Hepatocyte (in vitro differentiated cells): ENCODE measurements around the gene CENPC. TPM values are rescaled to one million over a fixed set of nuclear protein-coding genes. Genes with fewer than 3 reads are reported as not detected.

ENCODE experiments used
- DNase-seq: peaks from one replicate; pipeline ENCODE4 v3.0.0-alpha.2; 2016; ENCODE audit warnings: low spot score
- H2AFZ ChIP-seq: fragments of 200-600 bp; sonication (generic); 2 replicates; pipeline ENCODE4 v1.6.0; 2016; ENCODE audit warnings: antibody characterized with exemption, mild to moderate bottlenecking
- H3K27ac ChIP-seq: fragments of 200-600 bp; sonication (generic); 2 replicates; pipeline ENCODE4 v1.5.1; 2016; ENCODE audit warnings: mild to moderate bottlenecking
- H3K27me3 ChIP-seq: fragments of 200-600 bp; sonication (generic); 2 replicates; pipeline ENCODE4 v1.6.1; 2016
- H3K36me3 ChIP-seq: fragments of 200-600 bp; sonication (generic); replicated peaks from 2 replicates; pipeline ENCODE4 v1.5.1; 2016; ENCODE audit warnings: low read depth; ENCODE audit not compliant: insufficient read depth
- H3K4me1 ChIP-seq: fragments of 200-600 bp; sonication (generic); 2 replicates; pipeline ENCODE4 v1.5.1; 2016; ENCODE audit warnings: mild to moderate bottlenecking, moderate library complexity; ENCODE audit not compliant: insufficient read depth
- H3K4me2 ChIP-seq: fragments of 200-600 bp; sonication (generic); 2 replicates; pipeline ENCODE4 v1.6.0; 2016
- H3K4me3 ChIP-seq: fragments of 200-600 bp; sonication (generic); 2 replicates; pipeline ENCODE4 v1.5.1; 2016; ENCODE audit warnings: mild to moderate bottlenecking
- H3K79me2 ChIP-seq: fragments of 200-600 bp; sonication (generic); 2 replicates; pipeline ENCODE4 v1.6.0; 2017; ENCODE audit warnings: mild to moderate bottlenecking
- H3K9me2 ChIP-seq: fragments of 200-600 bp; sonication (generic); replicated peaks from 2 replicates; pipeline ENCODE4 v1.6.0; 2017; ENCODE audit warnings: mild to moderate bottlenecking; ENCODE audit not compliant: insufficient read depth
- H3K9me3 ChIP-seq: fragments of 200-600 bp; sonication (generic); 2 replicates; pipeline ENCODE4 v1.5.1; 2016; ENCODE audit warnings: low read depth, mild to moderate bottlenecking
- H4K20me1 ChIP-seq: fragments of 200-600 bp; sonication (generic); 2 replicates; pipeline ENCODE4 v1.6.0; 2016; ENCODE audit warnings: mild to moderate bottlenecking; ENCODE audit not compliant: insufficient read depth, poor library complexity, severe bottlenecking
- CTCF ChIP-seq: fragments of 200-600 bp; sonication (generic); IDR thresholded peaks from 2 replicates; pipeline ENCODE4 v1.5.1; 2016; ENCODE audit warnings: antibody characterized with exemption, mild to moderate bottlenecking; ENCODE audit not compliant: poor library complexity
- EZH2 ChIP-seq: fragments of 200-600 bp; sonication (generic); IDR thresholded peaks from 2 replicates; pipeline ENCODE4 v1.6.1; 2016; ENCODE audit warnings: antibody characterized with exemption, mild to moderate bottlenecking, borderline replicate concordance
- EZH2phosphoT487 ChIP-seq: fragments of 200-600 bp; sonication (generic); IDR thresholded peaks from one replicate; pipeline ENCODE4 v1.6.1; 2018; ENCODE audit warnings: antibody characterized with exemption, mild to moderate bottlenecking, low read depth, moderate library complexity; ENCODE audit not compliant: unreplicated experiment, severe bottlenecking
- WGBS: methylation state at CpG from one replicate; pipeline ENCODE4 v1.1.6; 2016; ENCODE audit warnings: low lambda C conversion rate; ENCODE audit errors: missing lambda C conversion rate; 5-methylcytosine and 5-hydroxymethylcytosine counted together
- polyA plus RNA-seq: library from polyadenylated mRNA; unstranded; fragments of >200 nt; fragmentation: Nextera tagmentation; extraction: Ambion mirVana; gene quantifications from 2 replicates; pipeline ENCODE4 v1.2.1, GENCODE V29; 2016
- total RNA-seq: library from RNA; depleted of rRNA; stranded (reverse); fragments of >200 nt; gene quantifications from 2 replicates; pipeline ENCODE4 v1.2.3, GENCODE V29; 2014

Gene CENPC
- total and polyA plus RNA-seq, 2 experiments from 2014 or later, result 11.2 to 20.8 TPM

- Histone ChIP-seq H3K4me3 (no peak overlapping the region), H3K9me2 (no peaks in the 10 kb centered on the region), H3K36me3 (no peaks in the 10 kb centered on the region), H3K4me2 (no peak overlapping the region), H4K20me1 (no peaks in the 10 kb centered on the region), H3K4me1 (no peaks in the 10 kb centered on the region), H3K27ac (no peak overlapping the region), H2AFZ (no peak overlapping the region), H3K27me3 (no peaks in the 10 kb centered on the region), H3K79me2 (no peaks in the 10 kb centered on the region), H3K9me3 (no peaks in the 10 kb centered on the region)
- 100% methylated on average over 1 of the region's 1 CpG for WGBS
- TF ChIP-seq EZH2phosphoT487, result no peak
- no peak for TF ChIP-seq EZH2
- no peak for TF ChIP-seq CTCF
- no peak for DNase-seq
These were observed 31.2 kb upstream of the CENPC start for GRCh38 chr4:67576538-67576937.

DNA sequence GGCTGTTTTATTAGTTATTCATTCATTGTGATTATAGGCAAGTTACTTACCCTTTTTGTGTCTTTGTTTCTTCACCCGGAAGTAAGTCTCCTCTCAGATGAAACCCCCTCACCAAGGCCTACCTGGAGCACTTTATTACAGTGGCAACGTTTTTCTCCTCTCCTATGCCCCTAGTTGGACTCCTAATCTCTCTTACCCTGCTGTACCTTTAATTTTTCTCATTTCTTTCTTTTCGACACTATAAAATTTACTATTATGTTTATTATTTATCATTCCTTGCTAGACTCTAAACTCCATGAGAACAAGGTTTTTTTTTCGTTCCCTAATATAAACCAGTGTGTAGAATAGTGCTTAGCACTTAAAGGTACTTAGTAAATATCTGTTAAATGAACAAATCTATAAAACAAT lies 30.8 kb upstream of the CENPC start:
- DNase-seq, result no peak
- H3K9me2 ChIP-seq, result no peaks in the 10 kb centered on the region
- no peaks in the 10 kb centered on the region for H3K36me3 ChIP-seq
- no peaks in the 10 kb centered on the region for H3K9me3 ChIP-seq
- no peak overlapping the region for H3K27ac ChIP-seq
- no peaks in the 10 kb centered on the region for H4K20me1 ChIP-seq
- H3K4me3 ChIP-seq, result no peak overlapping the region
- TF ChIP-seq CTCF, result no peak
- no peak for TF ChIP-seq EZH2
- no peak overlapping the region for H2AFZ ChIP-seq
- WGBS, result 93% methylated on average over 4 of the region's 4 CpGs
- H3K79me2 ChIP-seq, result no peaks in the 10 kb centered on the region
- H3K27me3 ChIP-seq, result no peaks in the 10 kb centered on the region
- no peak overlapping the region for H3K4me2 ChIP-seq
- no peaks in the 10 kb centered on the region for H3K4me1 ChIP-seq

DNA sequence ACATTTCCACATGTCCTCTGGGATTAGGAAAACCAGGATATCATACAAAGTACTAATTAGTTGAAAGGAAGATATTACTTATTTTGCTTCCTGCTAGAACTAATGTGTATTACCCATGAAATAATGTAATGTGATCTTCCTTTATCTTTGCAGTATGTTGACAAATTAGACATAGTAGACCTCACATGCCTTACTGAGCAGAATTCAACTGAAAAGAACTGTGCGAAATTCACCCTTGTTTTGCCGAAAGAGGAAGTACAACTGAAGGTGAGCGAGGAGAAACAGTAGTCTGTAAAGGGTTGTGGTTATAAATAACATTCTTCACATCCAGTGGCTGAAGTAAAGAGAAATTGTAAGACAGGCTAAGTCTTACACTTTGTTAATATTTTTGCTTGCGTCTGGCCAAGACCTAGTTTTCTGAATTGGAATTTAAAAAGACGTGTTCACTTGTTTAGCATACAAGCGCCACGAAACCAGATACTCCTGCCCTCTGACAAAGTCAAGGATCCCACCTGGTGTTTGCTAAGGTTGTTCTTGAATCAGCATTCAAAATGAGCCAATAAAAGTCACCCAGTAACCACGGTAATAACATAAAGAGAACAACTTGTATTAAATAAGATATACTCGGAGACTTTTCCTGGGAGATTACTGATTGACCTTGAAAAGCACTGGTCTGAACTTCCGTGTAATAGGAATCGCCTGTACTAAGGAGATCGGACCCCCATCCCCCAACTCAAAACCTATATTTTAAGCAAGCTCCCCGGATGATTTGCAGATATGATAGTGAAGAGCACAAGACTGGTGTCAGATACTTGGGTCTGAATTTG lies 30.1 kb upstream of the CENPC start:
- Histone ChIP-seq H3K36me3 (no peaks in the 10 kb centered on the region), H3K9me2 (no peaks in the 10 kb centered on the region), H3K27ac (no peak overlapping the region), H3K79me2 (no peaks in the 10 kb centered on the region), H4K20me1 (no peaks in the 10 kb centered on the region), H3K4me1 (no peaks in the 10 kb centered on the region), H3K4me3 (no peak overlapping the region), H2AFZ (no peak overlapping the region), H3K4me2 (no peak overlapping the region), H3K27me3 (no peaks in the 10 kb centered on the region), H3K9me3 (no peaks in the 10 kb centered on the region)
- no peak for DNase-seq
- no peak for TF ChIP-seq EZH2
- TF ChIP-seq CTCF, result no peak
- no peak for TF ChIP-seq EZH2phosphoT487
- WGBS, result 88% methylated on average over 13 of the region's 13 CpGs
